ENCODE measurements around the gene LAMB3.

The LAMB3 gene

GRCh38 chr1:209594440-209594839 lies 57.8 kb downstream of the LAMB3 start:
- DNase-seq: no peak

- no peak for DNase-seq
Measured at GRCh38 chr1:209593747-209594146, 58.5 kb downstream of the LAMB3 start.

- no peak for DNase-seq
Measured at GRCh38 chr1:209590405-209590804, 61.8 kb downstream of the LAMB3 start.

DNA sequence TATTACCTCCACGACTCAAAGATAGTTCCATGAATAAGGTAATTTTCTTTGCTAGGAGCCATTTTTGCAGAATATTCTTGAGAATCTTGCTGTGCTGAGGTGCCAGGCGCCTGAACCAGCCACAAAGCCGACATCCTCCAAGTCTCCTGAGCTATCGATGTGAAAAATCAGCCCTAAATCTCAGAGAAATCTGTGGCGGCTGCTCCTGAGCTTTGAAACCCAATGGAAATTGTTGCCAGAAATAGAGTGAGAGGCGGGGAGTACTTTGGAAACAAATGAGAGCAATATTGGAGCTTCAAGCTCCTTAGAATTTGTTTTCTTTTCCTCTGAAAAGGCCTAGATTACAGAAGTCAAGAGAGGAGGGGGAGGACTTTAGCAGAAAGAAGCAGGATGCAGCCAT lies 62.4 kb downstream of the LAMB3 start:
- DNase-seq: no peak

- DNase-seq: no peak
Measured at GRCh38 chr1:209589440-209589839, 62.8 kb downstream of the LAMB3 start.

GRCh38 chr1:209587789-209588188 lies 64.4 kb downstream of the LAMB3 start:
- DNase-seq: no peak

GRCh38 chr1:209586221-209586740 lies 65.9 kb downstream of the LAMB3 start:
- no peak for DNase-seq

DNA sequence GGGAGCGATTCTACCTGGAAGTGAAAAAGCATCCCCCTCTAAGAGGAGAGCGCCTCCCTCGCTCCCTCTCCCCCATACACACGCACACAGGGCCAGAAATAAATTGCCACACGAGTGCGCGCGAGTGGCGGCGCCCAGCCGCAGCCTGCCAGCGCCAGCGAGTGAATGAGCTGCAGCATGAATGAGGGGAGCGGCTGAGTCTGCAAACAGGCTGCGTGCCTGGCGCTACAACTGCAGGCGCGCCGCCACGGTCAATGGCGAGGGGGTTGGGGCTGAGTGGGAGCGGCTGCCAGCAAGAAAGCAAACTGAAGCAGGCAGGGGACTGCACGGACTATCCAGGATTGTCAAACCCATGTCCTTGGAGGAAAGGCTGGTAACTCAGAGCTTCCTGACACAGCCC lies 66.6 kb downstream of the LAMB3 start:
- peak; percentile 13 for DNase-seq

- no peak for DNase-seq
Measured at GRCh38 chr1:209585197-209585596, 67.0 kb downstream of the LAMB3 start.

DNA sequence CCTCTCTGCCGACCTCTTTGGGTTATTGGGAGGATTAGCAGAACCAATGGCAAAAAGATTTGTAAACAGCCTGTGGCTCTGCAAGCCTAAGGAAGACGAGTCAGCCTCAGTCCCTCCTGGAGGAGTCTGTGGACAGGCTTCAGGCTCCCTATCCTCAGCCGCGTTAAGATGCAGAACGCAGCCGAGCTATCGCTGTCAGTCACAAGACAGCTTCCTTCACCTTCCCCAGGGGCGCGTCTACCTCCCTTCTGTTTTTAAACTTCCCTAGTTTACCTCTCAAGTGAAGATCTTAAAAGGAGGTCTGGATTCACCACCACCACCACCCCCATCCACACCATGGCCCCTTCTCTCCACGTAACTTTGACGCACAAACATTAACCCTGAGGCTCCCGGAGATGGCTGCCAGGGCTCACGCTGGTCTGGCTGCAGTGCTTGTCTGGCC lies 68.0 kb downstream of the LAMB3 start:
- DNase-seq: no peak

- no peak for DNase-seq
Measured at GRCh38 chr1:209583408-209583807, 68.8 kb downstream of the LAMB3 start, which contains the start of gene CAMK1G. TSS of gene CAMK1G (plus strand) at chr1:209583714. CDS start at chr1:209594984, 11,270 bp downstream.

GRCh38 chr1:209580577-209580976 lies 71.6 kb downstream of the LAMB3 start:
- no peak for DNase-seq

- no peak for DNase-seq
Measured at GRCh38 chr1:209577346-209577745, 74.9 kb downstream of the LAMB3 start.

DNA sequence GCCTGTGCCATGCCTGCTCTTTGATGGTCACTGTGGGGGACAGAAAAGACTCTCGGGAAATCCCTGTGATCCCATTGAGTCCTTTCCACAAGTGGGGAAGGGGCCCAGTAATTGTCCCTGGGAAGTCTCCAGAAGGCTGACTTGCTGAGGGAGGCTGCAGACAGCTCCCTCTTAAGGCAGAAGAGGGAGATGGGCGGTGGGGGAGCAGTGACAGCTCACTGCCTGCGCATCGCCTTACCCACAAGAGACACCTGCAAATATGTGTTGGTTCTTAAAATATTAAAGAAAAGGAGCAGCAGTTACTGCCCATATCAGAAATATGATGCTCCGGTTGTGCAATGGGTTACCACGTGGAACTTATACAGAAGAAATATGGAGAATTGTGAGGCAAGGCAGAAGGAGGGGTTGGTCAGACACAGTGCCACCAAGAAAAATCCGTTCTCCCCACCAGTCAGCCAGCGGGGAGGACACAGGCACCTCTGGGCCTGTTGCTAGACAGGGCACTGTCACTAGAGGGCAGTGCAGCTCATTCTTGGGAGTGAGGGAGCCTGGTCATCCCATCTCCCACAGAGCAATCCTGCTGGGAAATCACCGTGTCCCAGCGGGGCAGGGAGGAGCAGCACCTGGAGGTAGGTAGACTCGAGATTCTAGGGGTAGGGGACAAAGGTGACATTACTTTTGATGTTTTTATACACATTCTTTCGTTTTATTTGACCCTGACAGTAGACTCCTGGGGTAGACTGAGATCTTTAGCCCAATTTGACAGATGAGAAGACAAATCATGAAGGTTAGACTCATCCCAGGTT lies 75.6 kb downstream of the LAMB3 start:
- peak; percentile 13 for DNase-seq

GRCh38 chr1:209570743-209571142 lies 81.5 kb downstream of the LAMB3 start:
- DNase-seq: no peak

- DNase-seq: peak; percentile 18
Measured at GRCh38 chr1:209569455-209570207, 82.6 kb downstream of the LAMB3 start.

DNA sequence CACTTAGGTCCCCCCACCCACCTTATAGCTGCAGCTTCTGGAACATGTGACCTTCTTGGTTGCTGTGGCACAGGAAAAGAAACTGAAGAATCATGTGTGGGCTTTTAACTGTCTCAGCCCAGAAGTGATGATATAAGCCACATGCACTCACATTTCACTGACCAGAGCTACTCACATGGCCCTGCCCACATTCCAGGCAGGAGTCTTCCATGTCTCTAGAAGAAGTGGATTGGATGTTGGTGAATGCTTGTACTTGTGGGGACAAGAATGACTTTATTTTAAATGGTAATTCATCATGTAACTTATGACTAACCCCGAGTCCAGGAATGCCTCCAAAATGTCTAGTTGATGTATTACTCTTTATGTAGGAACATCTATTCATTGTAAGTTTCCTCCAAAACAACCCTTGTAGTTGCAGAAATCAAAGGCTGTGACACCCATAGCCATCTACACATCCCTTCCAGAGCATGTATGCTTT lies 84.5 kb downstream of the LAMB3 start:
- no peak for DNase-seq

DNA sequence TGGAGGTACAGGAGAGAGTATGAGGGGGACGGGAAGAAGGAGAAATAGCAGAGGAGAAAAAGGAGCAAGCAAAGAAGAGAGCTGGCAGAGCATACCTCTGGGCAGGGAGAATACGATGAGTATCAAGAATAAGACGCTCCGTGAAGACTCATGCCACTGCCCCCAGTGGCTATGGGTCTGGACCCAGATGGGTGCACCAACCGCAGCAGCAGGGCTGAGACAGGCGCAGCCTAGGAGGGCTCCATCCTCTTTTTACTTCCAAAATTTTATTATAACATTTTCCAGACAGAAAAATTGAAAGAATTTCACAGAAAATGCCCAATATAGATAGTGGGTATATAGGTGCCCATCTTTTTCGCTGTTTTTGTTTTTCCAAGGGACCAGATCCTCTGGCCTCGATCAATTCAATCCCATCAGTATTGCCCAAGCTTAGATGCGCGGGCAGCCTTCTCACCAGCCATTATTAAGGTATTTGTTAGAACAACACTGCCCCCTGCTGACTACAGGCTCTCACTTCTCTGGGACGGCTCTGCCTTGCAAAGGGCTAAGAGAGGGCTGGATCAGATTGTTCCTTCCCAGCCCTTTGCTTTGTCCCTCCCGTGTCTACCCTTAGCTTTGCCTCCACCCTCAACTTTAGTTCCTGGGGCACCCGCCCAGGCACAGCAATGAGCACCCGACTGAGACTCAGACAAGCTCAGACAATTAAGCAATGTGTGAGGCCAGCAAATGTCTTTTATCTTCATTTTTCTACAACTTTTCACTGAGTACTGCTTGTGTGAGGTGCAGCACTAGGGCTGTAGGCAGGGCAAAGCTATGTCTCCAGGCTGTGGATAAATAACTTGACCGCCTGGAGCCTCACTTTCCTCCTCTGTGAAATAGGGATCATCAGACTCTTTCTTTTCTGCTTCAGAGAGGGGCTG lies 86.2 kb downstream of the LAMB3 start:
- DNase-seq: peak; percentile 52
